DMS153 treated with DMSO at 0.1 percent for 48 hours (cell line): ENCODE data around the gene MAD2L1BP.
"Not testable (repeated sequence)": the region's sequence is repeated elsewhere in the genome, so short reads cannot be mapped to it uniquely, and the experiment has no call there.

ENCODE experiments used
- DNase-seq: peaks from one replicate; lab custom pipeline; 2025; ENCODE audit not compliant: unreplicated experiment; lab: John Stamatoyannopoulos, UW

MAD2L1BP gene

GRCh38 chr6:43625393-43625992 lies 10.1 kb upstream of the MAD2L1BP start:
- no peak for DNase-seq

GRCh38 chr6:43627008-43627825 lies 8.4 kb upstream of the MAD2L1BP start:
- DNase-seq: peak; percentile 51

GRCh38 chr6:43628393-43629103 lies 7.1 kb upstream of the MAD2L1BP start:
- DNase-seq: peak; percentile 2

- DNase-seq: peak; percentile 97
These were observed 6.5 kb upstream of the MAD2L1BP start, which contains the start of gene GTPBP2 for GRCh38 chr6:43629104-43629504. TSS of gene GTPBP2 (minus strand) at chr6:43629264. CDS start at chr6:43629162, 102 bp downstream.

GRCh38 chr6:43629505-43630300 lies 5.9 kb upstream of the MAD2L1BP start:
- DNase-seq: peak; percentile 94

GRCh38 chr6:43630980-43631619 lies 4.5 kb upstream of the MAD2L1BP start:
- DNase-seq: no peak

- DNase-seq: not testable (repeated sequence)
These were observed 2.6 kb upstream of the MAD2L1BP start for GRCh38 chr6:43633002-43633401.

- no peak for DNase-seq
These were observed 837 bp upstream of the MAD2L1BP start for GRCh38 chr6:43634702-43635303.

- DNase-seq: no peak
These were observed 644 bp downstream of the MAD2L1BP start for GRCh38 chr6:43636308-43636659.

GRCh38 chr6:43639984-43640800 lies 4.6 kb downstream of the MAD2L1BP start:
- DNase-seq: no peak

GRCh38 chr6:43644940-43645612 lies 9.4 kb downstream of the MAD2L1BP start, which contains the start of gene RSPH9:
TSS of gene RSPH9 (plus strand) at chr6:43645036. CDS start at chr6:43645099, 63 bp downstream.
- DNase-seq: peak; percentile 10

- no peak for DNase-seq
These were observed 9.9 kb downstream of the MAD2L1BP start for GRCh38 chr6:43645613-43645964.

- no peak for DNase-seq
These were observed 12.0 kb downstream of the MAD2L1BP start for GRCh38 chr6:43647613-43648012.

GRCh38 chr6:43648248-43648647 lies 12.6 kb downstream of the MAD2L1BP start:
- no peak for DNase-seq

- not testable (repeated sequence) for DNase-seq
These were observed 17.2 kb downstream of the MAD2L1BP start for GRCh38 chr6:43652822-43653221.

- DNase-seq: no peak
These were observed 21.7 kb downstream of the MAD2L1BP start for GRCh38 chr6:43657221-43657802.

GRCh38 chr6:43658161-43658560 lies 22.5 kb downstream of the MAD2L1BP start:
- DNase-seq: no peak

- not testable (repeated sequence) for DNase-seq
These were observed 27.3 kb downstream of the MAD2L1BP start for GRCh38 chr6:43662948-43663347.
